ENCODE measurements around the gene GRID2IP.

The GRID2IP gene

DNA sequence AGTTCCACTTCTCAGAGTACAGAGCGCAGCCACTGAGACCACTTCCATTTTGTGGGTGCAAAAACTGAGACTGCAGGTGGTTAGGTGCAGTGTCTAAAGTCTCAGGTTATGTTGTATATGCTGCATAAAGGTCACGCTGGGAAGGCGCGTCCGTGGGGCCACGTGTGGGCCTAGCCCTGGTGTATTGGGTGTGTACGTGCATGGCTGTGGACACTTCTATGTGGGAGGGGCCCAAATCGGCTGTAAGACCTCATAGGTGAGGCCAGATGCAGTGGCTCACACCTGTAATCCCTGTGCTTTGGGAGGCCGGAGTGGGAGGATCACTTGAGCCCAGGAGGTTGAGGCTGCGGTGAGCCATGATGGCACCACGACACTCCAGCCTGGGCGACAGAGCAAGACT, 37.7 kb downstream of the GRID2IP start:
- DNase-seq: no peak

GRCh38 chr7:6512892-6513291, 38.4 kb downstream of the GRID2IP start:
- DNase-seq: no peak

DNA sequence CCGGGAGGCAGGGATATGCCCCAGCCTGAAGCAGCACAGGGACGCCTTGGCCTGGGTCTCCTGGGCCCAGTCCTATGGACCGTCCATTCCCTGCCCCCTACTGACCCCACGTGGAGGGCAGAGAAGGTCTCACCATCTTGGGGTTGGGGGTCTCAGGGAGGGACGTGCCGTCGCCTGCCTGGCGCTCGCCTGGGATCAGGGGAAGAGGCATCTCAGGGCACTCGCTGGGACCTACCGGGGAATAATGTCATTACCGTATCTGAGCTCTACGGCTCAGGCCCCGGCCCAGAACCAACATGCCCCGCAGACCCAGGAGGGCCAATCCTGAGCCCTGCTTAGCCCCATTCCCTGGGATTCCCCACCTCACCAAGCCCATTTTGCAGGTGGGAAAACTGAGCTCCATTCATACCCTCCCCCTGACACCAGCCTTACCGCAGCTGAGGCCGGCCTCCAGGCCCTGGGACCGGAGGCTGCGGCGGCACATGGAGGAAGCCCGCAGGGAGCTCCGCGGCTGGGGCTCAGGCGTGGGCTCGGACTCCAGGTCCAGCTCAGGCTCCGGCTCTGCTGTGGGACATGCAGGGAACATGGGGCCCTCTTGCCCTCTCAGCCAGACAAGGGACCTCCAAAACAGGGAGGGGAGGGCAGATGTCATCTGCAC, 40.7 kb downstream of the GRID2IP start:
- no peak for DNase-seq

GRCh38 chr7:6508950-6509349, 42.3 kb downstream of the GRID2IP start:
- DNase-seq: no peak

GRCh38 chr7:6508539-6508938, 42.7 kb downstream of the GRID2IP start:
- DNase-seq: no peak

GRCh38 chr7:6507906-6508305, 43.4 kb downstream of the GRID2IP start:
- DNase-seq: no peak

GRCh38 chr7:6505685-6506559, 45.3 kb downstream of the GRID2IP start:
- no peak for DNase-seq

DNA sequence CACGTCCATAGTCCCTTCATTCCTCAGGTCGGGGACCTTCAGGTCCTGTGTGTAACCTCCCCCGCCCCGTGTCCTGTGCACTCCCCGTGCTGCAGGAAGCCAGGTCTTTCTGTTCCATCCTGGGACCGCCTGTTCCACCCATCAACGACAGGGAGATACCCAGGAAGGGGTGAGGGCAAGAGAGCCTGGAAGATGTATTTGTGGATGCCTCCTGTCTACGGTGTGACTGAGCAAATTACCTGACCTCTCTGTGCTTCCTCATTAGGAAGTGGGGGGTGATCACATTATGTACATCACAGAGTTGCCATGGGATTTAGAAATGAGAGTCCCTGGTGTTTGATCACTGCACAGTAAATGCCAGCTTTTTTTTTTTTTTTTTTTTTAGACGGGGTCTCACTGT, 46.3 kb downstream of the GRID2IP start:
- DNase-seq: no peak

GRCh38 chr7:6502886-6503285, 48.4 kb downstream of the GRID2IP start:
- DNase-seq: no peak

GRCh38 chr7:6501586-6502564, 49.4 kb downstream of the GRID2IP start:
- no peak for DNase-seq

DNA sequence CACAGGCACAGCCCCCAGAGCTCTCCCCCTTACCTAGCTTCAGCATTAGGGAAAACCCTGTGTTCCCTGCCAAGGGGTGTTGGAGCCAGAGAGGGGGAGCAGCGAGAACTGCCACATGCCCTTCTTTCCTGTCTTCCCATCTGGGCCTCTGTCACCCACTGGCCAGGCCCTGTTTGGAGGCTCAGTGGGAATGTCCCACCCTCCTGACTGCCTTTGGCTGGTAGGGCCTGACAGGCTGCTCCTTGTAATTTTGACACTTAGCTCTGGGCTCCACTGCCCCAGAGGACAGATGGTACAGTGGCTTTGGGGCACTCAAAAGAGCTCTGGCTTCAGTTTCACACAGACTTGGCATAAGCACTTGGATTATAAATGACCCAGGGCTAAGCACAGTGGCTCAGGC, 50.6 kb downstream of the GRID2IP start:
- DNase-seq: no peak

DNA sequence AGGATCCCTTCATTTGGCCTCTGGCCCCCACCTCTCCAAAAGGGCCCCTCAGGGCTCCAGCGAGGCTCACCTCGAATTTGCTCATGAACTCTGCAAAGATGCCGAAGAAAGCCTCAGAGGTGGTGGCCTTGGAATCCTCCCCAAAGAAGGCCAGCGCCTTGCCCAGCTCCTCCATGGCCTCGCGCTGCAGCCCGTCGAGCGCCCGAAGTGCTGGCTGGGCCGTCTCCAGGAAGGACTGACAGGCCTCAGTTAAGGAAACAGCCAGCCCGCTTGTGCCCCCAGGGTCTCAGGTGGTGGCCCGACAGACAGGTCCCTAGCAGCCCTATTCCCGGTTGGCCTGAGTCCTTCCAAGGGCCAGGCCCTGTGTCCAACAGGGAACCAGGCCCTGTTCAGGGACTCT, 53.3 kb downstream of the GRID2IP start:
- no peak for DNase-seq

DNA sequence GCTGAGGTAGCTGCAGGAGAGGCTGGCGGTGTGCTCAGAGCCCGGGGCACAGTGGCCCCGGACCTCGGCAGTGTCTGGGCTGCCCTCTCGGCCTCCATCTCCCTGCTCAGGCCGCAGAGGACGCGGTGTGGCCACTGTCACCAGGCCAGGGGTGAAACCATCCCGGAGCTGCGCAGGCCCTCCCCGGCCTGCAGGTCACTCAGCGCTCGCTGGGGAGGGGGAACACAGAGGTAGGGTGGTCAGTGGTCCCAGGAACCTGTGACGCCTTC, 53.7 kb downstream of the GRID2IP start:
- DNase-seq: no peak

DNA sequence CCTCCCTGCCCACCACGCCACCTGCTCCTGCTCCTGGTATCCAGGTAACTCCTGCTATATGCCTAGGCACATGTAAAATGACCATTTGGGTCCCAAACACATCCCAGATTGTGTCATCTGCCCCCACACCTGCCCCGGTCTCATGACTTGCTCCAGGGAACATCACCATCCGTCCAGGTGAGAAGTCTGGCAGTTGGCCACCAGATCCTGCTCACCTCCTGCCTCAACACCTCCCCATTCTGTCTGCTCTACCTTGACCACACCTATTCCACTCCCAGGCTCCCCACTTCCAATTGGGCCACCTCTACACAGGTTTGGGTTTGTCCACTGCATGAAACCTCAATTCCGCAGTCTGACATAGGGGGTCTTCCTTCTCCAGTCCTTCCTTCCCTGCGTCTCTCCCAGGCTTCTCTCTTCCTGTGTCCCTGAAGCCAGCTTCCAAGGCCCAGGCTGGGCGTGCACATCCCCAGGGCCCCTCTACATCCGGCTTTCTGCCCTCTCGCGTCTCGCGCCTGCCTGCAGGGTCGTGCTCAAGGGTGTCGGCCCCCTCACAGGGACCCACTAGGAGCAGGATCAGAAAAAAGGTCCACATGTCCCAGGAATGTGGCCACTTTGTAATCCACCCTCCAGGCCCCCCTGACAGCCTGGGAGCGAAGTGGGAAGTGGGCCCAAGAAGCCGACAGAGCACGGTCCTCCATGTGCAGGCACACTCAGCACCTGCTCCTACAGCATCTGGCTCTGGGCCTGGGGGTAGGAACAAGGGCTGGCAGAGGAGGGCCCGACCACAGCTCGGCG, 54.2 kb downstream of the GRID2IP start:
- DNase-seq: no peak

DNA sequence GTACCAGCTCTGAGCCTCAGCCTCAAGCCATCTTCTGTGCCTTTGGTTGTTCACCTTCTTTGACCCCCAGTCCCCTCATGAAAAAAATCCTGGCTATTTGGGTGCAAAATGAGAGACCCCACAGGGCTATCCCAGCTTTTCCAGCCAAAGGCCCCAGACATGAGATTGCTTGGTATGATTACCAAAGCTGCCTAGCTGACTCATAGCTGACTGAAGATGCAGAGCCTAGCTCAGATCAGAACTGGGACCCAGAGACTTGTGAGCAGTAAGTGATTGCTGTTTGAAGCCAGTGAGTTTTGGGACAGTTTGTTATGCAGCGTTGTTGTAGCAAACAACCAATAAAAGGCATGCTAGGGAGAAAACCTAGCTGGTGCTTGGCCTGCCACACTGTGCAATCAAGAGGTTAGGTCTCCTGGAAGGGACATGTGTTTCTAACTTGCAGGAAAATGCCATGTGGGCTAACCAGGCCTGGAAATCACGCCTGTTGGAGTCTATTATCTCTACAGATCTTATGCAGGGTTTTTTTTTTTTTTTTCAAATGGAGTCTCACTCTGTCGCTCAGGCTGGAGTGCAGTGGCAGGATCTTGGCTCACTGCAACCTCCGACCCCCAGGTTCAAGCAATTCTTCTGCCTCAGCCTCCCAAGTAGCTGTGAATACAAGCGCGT, 55.5 kb downstream of the GRID2IP start:
- DNase-seq: no peak

DNA sequence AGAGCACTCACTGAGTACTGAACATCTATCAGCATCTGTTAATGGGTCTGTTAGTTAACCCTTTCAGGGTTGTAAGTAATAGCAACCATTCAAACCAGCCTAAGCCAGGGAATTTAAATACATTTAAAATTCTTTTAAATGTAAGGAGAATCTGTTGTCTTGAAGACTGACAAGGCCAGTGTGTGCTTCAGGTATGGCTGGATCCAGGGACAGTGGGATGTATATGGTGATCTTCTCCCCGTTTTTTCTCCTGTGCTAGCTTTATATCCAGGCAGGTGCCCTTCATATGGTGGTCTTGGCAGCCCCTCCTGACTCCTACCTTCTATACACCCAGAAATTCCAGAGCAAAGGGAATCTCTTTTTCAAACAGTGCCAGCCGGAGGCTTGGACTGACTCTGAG, 56.9 kb downstream of the GRID2IP start:
- DNase-seq: no peak

- no peak for DNase-seq
These were observed 60.1 kb downstream of the GRID2IP start for GRCh38 chr7:6491194-6491593.

DNA sequence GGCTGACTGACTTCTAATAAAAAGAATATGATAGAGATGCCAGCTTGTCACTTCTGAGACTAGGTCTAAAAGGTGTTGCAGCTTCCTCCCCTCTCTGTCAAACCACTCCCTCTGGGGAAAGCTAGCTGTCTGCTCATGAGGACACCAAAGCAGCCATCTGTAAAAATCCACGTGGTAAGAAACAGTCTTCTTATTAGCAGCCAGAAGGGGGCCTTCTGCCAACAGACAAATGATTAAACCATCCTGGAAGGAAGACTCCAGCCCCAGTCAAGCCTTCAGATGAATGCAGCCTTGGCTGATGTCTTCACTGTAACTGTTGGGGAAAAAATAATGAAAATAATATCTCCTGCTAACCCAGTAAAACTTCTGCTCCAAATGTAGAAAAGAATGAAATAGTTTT, 61.6 kb downstream of the GRID2IP start:
- no peak for DNase-seq

GRCh38 chr7:6487184-6487545, 64.1 kb downstream of the GRID2IP start:
- no peak for DNase-seq

- DNase-seq: no peak
These were observed 64.7 kb downstream of the GRID2IP start for GRCh38 chr7:6486438-6487183.

DNA sequence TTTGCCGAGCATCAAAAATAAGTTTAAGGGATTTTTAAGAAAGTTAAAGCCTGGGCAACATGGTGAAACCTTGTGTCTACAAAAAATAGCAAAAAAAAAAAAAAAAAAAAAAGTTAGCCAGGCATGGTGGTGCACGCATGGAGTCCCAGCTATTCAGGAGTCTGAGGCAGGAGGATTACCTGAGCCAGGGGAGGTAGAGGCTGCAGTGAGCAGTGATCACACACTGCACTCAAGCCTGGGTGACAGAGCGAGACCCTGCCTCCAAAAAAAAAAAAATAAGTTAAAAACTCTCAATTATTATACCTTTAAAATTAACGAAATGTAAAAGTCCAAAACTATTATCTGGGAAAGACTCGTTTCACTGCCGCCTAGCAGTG, 68.5 kb downstream of the GRID2IP start:
- no peak for DNase-seq

- no peak for DNase-seq
These were observed 69.0 kb downstream of the GRID2IP start for GRCh38 chr7:6482307-6482706.

Measured in activated naive CD4-positive, alpha-beta T cell treated with Interleukin-2 at 50 U/mL for 16 hours (primary cell).